Fibroblast of skin of abdomen (primary cell): ENCODE results near the gene IGFBPL1.
"Not testable (repeated sequence)": the region's sequence is repeated elsewhere in the genome, so short reads cannot be mapped to it uniquely, and the experiment has no call there.

Experiments used
- DNase-seq: peaks from one replicate; pipeline ENCODE4 v3.0.0-alpha.2; 2013

Gene IGFBPL1

GRCh38 chr9:38395653-38396370, 28.4 kb downstream of the IGFBPL1 start:
- no peak for DNase-seq

- no peak for DNase-seq
Observed at GRCh38 chr9:38394416-38394815, 29.8 kb downstream of the IGFBPL1 start.

DNA sequence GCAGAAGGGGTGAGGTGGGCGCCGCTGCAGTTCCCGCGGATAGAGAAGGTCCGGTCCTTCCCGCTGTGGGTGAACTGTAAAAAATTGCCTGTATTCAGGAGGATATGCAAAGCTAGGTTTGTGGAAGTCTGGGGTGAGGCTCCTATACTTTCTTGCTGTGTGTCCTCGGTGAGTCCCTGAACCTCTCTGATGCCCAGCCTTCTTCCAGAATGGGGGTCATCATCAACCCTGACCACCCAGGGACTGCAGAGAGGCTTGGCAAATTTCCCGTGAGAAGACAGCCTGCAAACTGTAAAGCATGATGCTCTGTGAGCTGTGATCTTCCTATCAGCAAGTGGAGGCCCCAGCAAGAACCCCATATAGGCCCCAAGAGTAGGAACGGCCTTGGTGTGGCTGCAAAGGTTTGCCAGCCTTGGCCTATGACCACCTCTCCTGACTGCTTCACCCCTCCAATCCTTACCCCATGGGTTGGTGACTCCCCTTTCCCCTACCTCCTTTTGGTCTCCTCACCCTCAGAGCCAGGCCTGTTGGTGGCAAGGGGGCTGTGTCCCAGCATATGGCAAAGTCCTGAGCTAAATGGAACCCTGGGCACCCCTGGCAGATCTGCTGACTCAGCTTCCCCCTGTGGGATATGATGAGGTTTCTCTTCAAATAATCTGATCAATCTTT, 31.0 kb downstream of the IGFBPL1 start:
- no peak for DNase-seq

GRCh38 chr9:38392235-38393127, 31.8 kb downstream of the IGFBPL1 start, which contains the start of gene ALDH1B1:
Gene ALDH1B1, plus strand, starts transcription at chr9:38392702. Its CDS starts 3,047 bp downstream, at chr9:38395749.
- DNase-seq, result peak; percentile 85

- DNase-seq, result no peak
Observed at GRCh38 chr9:38391278-38392118, 32.8 kb downstream of the IGFBPL1 start.

DNA sequence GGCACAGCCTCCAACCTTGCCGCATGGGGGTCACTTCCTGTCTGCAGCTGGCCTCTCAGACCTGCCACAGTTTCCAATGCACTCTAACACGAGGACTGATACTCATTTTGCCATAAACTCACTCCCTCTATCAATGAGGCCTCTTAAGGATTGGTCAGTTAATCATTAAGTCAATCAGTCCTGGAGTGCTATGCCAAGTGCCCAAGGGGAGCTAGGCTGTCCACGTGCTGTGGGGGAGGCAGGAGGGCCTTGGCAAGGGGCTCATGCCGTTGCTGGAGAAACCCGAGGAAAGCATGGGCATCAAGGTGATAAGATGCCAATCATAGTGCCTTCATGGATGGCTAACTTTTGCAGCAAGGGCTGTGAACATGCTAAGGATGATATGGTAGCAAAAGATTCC, 33.4 kb downstream of the IGFBPL1 start:
- no peak for DNase-seq

- no peak for DNase-seq
Observed at GRCh38 chr9:38390442-38390841, 33.8 kb downstream of the IGFBPL1 start.

GRCh38 chr9:38389313-38389712, 34.9 kb downstream of the IGFBPL1 start:
- peak; percentile 55 for DNase-seq

GRCh38 chr9:38388283-38389223, 35.7 kb downstream of the IGFBPL1 start:
- peak; percentile 49 for DNase-seq

DNA sequence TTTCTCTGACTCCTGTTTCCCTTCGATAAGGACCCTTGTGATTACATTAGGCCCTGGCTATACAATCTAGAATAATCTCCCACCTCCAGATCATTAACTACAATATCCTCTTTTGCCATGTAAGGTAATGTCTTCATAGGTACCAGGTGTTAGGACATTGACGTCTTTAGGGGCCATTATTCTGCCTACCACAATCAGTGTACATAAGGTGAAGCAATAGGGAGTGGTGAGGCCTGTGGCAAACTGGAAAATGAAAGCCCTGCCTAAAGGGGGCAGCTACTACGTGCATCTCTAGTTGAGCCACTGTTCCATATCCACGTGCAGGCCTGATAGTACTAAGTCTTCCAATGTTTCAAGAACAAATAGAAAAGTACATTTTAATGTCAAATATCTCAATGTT, 36.5 kb downstream of the IGFBPL1 start:
- no peak for DNase-seq

DNA sequence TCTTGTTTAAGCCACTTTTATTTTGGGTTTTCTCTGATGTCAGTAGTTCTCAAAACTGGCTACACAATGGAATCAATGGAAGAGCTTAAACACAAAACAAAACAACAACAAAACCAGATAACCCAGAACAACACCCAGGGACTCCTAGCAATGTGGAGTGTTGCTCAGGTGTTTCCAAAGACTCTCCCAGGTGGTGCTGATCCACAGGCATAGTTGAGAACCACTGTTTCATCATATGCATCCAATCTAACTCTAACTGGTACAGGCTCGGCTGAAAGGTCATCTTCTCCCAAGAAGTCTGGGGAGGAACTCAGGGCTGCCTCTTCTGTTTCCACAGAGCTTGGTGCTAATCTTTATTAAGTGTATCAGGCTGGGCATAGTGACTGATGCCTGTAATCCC, 37.2 kb downstream of the IGFBPL1 start:
- DNase-seq, result no peak

DNA sequence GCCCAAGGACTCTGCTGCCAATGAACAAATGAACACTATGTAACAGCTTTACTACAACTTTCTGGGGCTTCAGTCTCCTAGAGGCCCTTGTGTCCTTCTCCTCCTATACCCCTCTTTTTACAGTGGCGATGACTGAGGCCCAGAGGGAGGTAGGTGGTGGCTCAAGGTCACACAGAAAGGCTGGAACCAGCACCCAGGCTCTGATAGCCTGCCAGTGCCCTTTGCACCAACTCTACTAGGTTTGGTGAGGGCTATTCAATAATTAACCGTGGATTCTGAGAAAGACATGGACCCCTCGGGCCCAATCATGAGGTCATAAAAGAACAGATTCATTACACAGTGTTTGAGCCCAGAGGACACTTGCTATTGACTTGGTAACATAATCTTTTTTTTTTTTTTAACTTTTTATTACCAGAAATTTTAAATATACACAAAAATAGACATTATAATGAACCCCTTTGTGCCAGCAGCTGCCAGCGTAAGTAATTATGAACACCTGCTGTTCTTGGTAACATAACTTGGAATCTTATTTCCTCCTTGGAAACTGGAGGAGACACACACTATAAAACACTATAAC, 37.8 kb downstream of the IGFBPL1 start:
- DNase-seq, result no peak

- no peak for DNase-seq
Observed at GRCh38 chr9:38385896-38386295, 38.4 kb downstream of the IGFBPL1 start.

DNA sequence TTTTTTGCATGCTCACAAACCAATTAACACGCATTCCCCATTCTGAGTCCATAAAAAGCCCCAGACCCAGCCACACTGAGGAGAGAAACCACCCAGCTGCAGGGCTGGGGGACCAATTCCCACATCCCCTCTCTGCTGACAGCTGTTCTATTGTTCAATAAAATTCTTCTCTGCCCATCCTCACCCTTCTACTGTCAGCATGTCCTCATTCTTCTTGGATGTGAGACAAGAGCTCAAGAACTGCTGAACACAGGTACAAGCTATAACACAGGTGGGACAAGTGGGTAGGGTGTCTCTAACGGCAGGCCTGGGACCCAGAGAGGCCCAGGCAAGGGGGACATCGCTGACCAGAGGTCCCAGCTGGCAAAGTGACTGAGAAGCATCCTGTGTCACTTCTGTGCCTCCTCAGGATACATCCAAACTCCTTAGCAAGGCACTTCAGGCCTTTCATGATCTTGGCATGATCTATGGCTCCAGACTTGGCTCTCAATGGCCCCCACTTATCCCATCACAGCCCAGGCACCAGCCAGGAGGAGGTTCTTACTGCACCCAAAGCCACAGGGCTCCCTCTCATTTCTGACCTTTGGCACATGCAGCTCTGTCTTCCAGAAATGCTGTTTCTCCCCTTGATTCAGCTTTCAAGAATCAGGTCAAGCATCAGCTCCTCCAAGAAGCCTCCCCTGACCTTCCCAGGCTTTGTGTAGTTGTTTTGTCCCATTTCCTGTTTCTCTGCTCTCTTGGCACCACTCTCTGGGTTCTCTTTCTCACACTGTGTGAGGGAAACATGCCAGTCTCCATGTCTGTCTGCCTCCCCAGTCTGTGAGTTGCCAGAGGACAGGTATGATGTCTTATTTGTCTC, 39.0 kb downstream of the IGFBPL1 start:
- no peak for DNase-seq

DNA sequence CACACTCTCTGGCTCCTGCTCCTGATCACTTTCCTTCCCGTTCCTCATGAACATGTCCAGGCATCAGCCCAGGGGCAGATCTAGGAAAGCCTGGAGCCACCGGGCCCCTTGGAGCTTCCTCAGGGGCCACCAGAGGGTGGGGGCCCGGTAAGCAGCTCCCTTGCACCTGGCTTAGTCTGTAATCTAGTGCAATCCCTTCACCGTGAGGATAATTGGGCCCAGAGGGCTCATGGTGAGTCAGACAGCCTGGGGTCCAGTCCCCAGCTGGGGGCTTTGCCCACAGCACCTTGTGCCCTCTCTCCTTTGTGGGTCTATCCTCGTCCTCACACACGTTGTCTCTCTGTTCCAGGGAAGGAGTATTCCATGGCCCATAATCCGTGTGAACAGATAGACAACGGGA, 42.1 kb downstream of the IGFBPL1 start:
- DNase-seq, result no peak

DNA sequence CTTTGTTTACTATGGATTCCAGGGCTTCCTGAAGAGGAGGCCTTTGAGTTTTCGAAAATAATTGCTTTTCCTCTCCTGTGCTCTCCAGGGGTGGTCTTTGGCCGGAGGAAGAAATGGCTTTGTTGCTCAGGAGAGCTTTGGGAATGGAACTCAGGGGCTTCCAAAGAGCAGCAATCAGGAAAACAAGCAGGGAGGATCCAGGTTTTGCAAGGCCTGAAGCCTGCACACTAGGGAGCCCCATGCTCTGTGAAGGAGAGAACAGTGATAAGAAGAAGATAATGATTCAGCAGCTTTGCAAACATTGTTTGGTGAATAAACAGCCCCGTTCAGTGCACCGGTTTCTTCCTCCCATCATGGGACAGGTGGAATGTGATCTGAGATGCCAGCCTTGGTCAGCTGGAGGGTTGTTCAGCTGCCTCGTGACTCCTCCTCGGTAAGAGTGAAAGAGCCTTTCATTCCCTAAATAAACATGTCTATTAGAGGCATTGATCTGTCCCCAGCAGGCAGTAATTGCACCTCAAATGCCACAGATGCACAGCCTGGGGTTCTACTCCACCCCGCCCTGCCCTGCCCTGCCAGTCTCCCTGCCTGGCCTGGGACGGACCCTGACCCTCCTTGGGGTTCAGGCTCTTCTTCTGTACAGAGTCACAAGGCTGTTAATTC, 43.3 kb downstream of the IGFBPL1 start:
- DNase-seq, result no peak

DNA sequence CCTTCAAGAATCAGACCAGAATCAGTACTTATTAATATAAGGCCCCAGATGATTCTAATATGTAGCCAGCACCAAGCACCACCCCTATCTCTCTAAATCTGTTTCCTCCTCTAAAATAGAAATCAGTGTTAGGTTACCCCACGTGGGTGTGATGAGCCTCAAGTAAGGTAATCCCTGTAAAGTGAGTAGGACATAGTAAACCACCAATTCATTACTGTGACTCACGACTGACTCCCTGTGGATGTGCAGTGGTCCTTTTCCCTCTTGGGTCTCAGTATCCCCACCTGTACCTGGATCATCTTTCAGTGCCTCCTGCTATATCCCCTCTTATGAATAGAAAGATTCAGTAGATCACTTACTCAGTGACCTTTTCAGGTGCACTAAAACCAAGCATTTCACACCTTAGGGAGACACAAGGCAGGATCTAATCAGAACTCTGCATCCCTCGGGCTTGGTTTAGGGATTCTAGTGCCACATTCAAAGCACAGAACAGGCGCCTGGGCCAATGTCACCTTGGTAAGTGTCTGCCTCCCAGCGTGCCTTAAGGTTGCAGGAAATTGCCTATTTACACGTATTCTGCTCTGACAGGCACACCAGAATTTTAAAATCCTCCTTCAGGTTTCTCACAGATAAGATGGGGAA, 43.9 kb downstream of the IGFBPL1 start:
- DNase-seq, result no peak

- not testable (repeated sequence) for DNase-seq
Observed at GRCh38 chr9:38377336-38378083, 46.7 kb downstream of the IGFBPL1 start.
